ENCODE results near the gene HAND2. TPM values are rescaled to one million over a fixed set of nuclear protein-coding genes. Genes with fewer than 3 reads are reported as not detected.
A peak's percentile ranks its signal among the peaks of the same experiment; 100 is the strongest.

Gene HAND2
- total RNA-seq, 2 donors from 2014 or later = not detected

GRCh38 chr4:173531086-173531965, 1.3 kb upstream of the HAND2 start:
- no peak for DNase-seq
- peak overlapping the region; percentile 27 for H3K27ac Mint-ChIP-seq
- peaks cover 82% of the 10 kb centered on the region for H3K27me3 Mint-ChIP-seq
- H3K4me3 Mint-ChIP-seq = no peak overlapping the region
- H3K4me1 Mint-ChIP-seq = peaks cover 12% of the 10 kb centered on the region
- no peak for ATAC-seq
- H3K9me3 ChIP-seq (ENCODE audit: control insufficient read depth, low read length, poor library complexity, severe bottlenecking) = peaks cover 4% of the 10 kb centered on the region
- peaks cover 3% of the 10 kb centered on the region for H3K36me3 Mint-ChIP-seq (ENCODE audit: low read depth)

- DNase-seq (no peak), ATAC-seq (no peak)
- peak overlapping the region; percentile 27 for H3K27ac Mint-ChIP-seq
- peaks cover 3% of the 10 kb centered on the region for H3K36me3 Mint-ChIP-seq (ENCODE audit: low read depth)
- H3K4me3 Mint-ChIP-seq = peak overlapping the region; percentile 80
- peaks cover 15% of the 10 kb centered on the region for H3K4me1 Mint-ChIP-seq
- H3K27me3 Mint-ChIP-seq = peaks cover 86% of the 10 kb centered on the region
- H3K9me3 ChIP-seq (ENCODE audit: control insufficient read depth, low read length, poor library complexity, severe bottlenecking) = peaks cover 4% of the 10 kb centered on the region
These were observed 477 bp upstream of the HAND2 start for GRCh38 chr4:173530326-173531085.

- H3K36me3 Mint-ChIP-seq (ENCODE audit: low read depth) = peaks cover 3% of the 10 kb centered on the region
- H3K27ac Mint-ChIP-seq = peak overlapping the region; percentile 74
- no peak for ATAC-seq
- peaks cover 86% of the 10 kb centered on the region for H3K27me3 Mint-ChIP-seq
- peak overlapping the region; percentile 77 for H3K4me3 Mint-ChIP-seq
- DNase-seq = no peak
- H3K4me1 Mint-ChIP-seq = peaks cover 15% of the 10 kb centered on the region
- H3K9me3 ChIP-seq (ENCODE audit: control insufficient read depth, low read length, poor library complexity, severe bottlenecking) = peaks cover 4% of the 10 kb centered on the region
These were observed 1.4 kb downstream of the HAND2 start for GRCh38 chr4:173528378-173529321.

- no peak for ATAC-seq
- H3K36me3 Mint-ChIP-seq (ENCODE audit: low read depth) = peaks cover 1% of the 10 kb centered on the region
- H3K9me3 ChIP-seq (ENCODE audit: control insufficient read depth, low read length, poor library complexity, severe bottlenecking) = no peaks in the 10 kb centered on the region
- H3K27me3 Mint-ChIP-seq = peaks cover 89% of the 10 kb centered on the region
- DNase-seq = no peak
- H3K4me1 Mint-ChIP-seq = peaks cover 18% of the 10 kb centered on the region
- H3K4me3 Mint-ChIP-seq = no peak overlapping the region
- H3K27ac Mint-ChIP-seq = peak overlapping the region; percentile 74
These were observed 2.7 kb downstream of the HAND2 start for GRCh38 chr4:173527103-173527891.

GRCh38 chr4:173526724-173527102, 3.3 kb downstream of the HAND2 start:
- ATAC-seq = no peak
- no peaks in the 10 kb centered on the region for H3K9me3 ChIP-seq (ENCODE audit: control insufficient read depth, low read length, poor library complexity, severe bottlenecking)
- peak overlapping the region; percentile 74 for H3K27ac Mint-ChIP-seq
- H3K4me1 Mint-ChIP-seq = peaks cover 19% of the 10 kb centered on the region
- H3K4me3 Mint-ChIP-seq = no peak overlapping the region
- H3K27me3 Mint-ChIP-seq = peaks cover 86% of the 10 kb centered on the region
- peaks cover 3% of the 10 kb centered on the region for H3K36me3 Mint-ChIP-seq (ENCODE audit: low read depth)
- DNase-seq = no peak

- H3K27ac Mint-ChIP-seq = peak overlapping the region; percentile 74
- ATAC-seq (no peak), DNase-seq (no peak)
- H3K4me3 Mint-ChIP-seq = peak overlapping the region; percentile 9
- H3K36me3 Mint-ChIP-seq (ENCODE audit: low read depth) = peaks cover 3% of the 10 kb centered on the region
- peaks cover 21% of the 10 kb centered on the region for H3K4me1 Mint-ChIP-seq
- peaks cover 85% of the 10 kb centered on the region for H3K27me3 Mint-ChIP-seq
- no peaks in the 10 kb centered on the region for H3K9me3 ChIP-seq (ENCODE audit: control insufficient read depth, low read length, poor library complexity, severe bottlenecking)
These were observed 4.0 kb downstream of the HAND2 start for GRCh38 chr4:173526027-173526482.

- Mint-ChIP-seq H3K4me3 (peak overlapping the region; percentile 19), H3K4me1 (peaks cover 21% of the 10 kb centered on the region), H3K27me3 (peaks cover 85% of the 10 kb centered on the region), H3K36me3 (ENCODE audit: low read depth) (peaks cover 3% of the 10 kb centered on the region), H3K27ac (peak overlapping the region; percentile 74)
- ATAC-seq (no peak), DNase-seq (no peak)
- H3K9me3 ChIP-seq (ENCODE audit: control insufficient read depth, low read length, poor library complexity, severe bottlenecking) = no peaks in the 10 kb centered on the region
These were observed 4.7 kb downstream of the HAND2 start for GRCh38 chr4:173525118-173526011.

- Mint-ChIP-seq H3K27me3 (peaks cover 86% of the 10 kb centered on the region), H3K4me1 (peaks cover 16% of the 10 kb centered on the region), H3K4me3 (peak overlapping the region; percentile 76), H3K36me3 (ENCODE audit: low read depth) (peaks cover 3% of the 10 kb centered on the region), H3K27ac (peak overlapping the region; percentile 74)
- no peak for ATAC-seq
- no peak for DNase-seq
- no peaks in the 10 kb centered on the region for H3K9me3 ChIP-seq (ENCODE audit: control insufficient read depth, low read length, poor library complexity, severe bottlenecking)
These were observed 5.6 kb downstream of the HAND2 start for GRCh38 chr4:173524218-173525117.

- Mint-ChIP-seq H3K4me3 (no peak overlapping the region), H3K27ac (peak overlapping the region; percentile 44)
These were observed 7.1 kb downstream of the HAND2 start for GRCh38 chr4:173522951-173523395.

GRCh38 chr4:173522160-173522950, 7.7 kb downstream of the HAND2 start:
- H3K4me3 Mint-ChIP-seq = peak overlapping the region; percentile 52
- DNase-seq (no peak), ATAC-seq (no peak)
- H3K4me1 Mint-ChIP-seq = peaks cover 11% of the 10 kb centered on the region
- no peaks in the 10 kb centered on the region for H3K9me3 ChIP-seq (ENCODE audit: control insufficient read depth, low read length, poor library complexity, severe bottlenecking)
- H3K27ac Mint-ChIP-seq = peak overlapping the region; percentile 44
- H3K36me3 Mint-ChIP-seq (ENCODE audit: low read depth) = peaks cover 5% of the 10 kb centered on the region
- H3K27me3 Mint-ChIP-seq = peaks cover 84% of the 10 kb centered on the region

More at GRCh38 chr4:173522951-173523395, 7.1 kb downstream of the HAND2 start:
- ATAC-seq = no peak
- Mint-ChIP-seq H3K4me1 (peaks cover 11% of the 10 kb centered on the region), H3K27me3 (peaks cover 86% of the 10 kb centered on the region), H3K36me3 (ENCODE audit: low read depth) (peaks cover 5% of the 10 kb centered on the region)
- no peak for DNase-seq
- H3K9me3 ChIP-seq (ENCODE audit: control insufficient read depth, low read length, poor library complexity, severe bottlenecking) = no peaks in the 10 kb centered on the region
